Endothelial cell of umbilical vein (primary cell): ENCODE results near the gene DNMT3B.

Source experiments
- EZH2 ChIP-seq: IDR thresholded peaks from 2 replicates; pipeline ENCODE4 v1.6.1; 2012; ENCODE audit warnings: borderline replicate concordance, low read depth, mild to moderate bottlenecking, moderate library complexity, low read length, inconsistent platforms; ENCODE audit not compliant: severe bottlenecking
- FOS ChIP-seq: IDR thresholded peaks from 2 replicates; pipeline ENCODE4 v1.6.1; 2011; ENCODE audit warnings: mild to moderate bottlenecking, low read length, moderate library complexity, borderline replicate concordance; ENCODE audit not compliant: insufficient read depth
- GATA2 ChIP-seq: IDR thresholded peaks from 2 replicates; pipeline ENCODE4 v1.7.0; 2011; ENCODE audit warnings: low read depth, mild to moderate bottlenecking, moderate library complexity, mixed read lengths, low read length; ENCODE audit not compliant: insufficient read length, insufficient read depth
- JUN ChIP-seq: IDR thresholded peaks from 2 replicates; pipeline ENCODE4 v1.6.1; 2011; ENCODE audit warnings: borderline replicate concordance, low read depth; ENCODE audit not compliant: insufficient read length, insufficient read depth
- MYC ChIP-seq: IDR thresholded peaks from one replicate; pipeline ENCODE4 v1.6.1; 2011; ENCODE audit warnings: mild to moderate bottlenecking, low read depth, low read length
- POLR2A ChIP-seq: IDR thresholded peaks from 2 replicates; pipeline ENCODE4 v1.6.1; 2012; ENCODE audit warnings: low read depth, mild to moderate bottlenecking, control low read depth, low read length
- POLR2AphosphoS5 ChIP-seq: IDR thresholded peaks from 2 replicates; pipeline ENCODE4 v1.6.1; 2012; ENCODE audit warnings: low read depth, mild to moderate bottlenecking, control low read depth, low read length, moderate library complexity; ENCODE audit not compliant: insufficient read depth
- TF ChIP-seq, protein P1 (sequence below), 2 donors: IDR thresholded peaks; 1 replicate in 1 of 2; 2 replicates in 1 of 2; pipeline ENCODE4 v1.5.1; 2011; ENCODE audit warnings: low read length in 2 of 2, mild to moderate bottlenecking in 2 of 2, moderate library complexity in 2 of 2, control low read depth in 1 of 2, inconsistent platforms in 1 of 2, low read depth in 1 of 2; ENCODE audit not compliant: insufficient read depth in 1 of 2; ENCODE audit errors: extremely low read depth in 1 of 2
- TF ChIP-seq, protein P2 (sequence below): IDR thresholded peaks from 2 replicates; pipeline ENCODE4 v1.6.1; 2011; ENCODE audit not compliant: insufficient read depth, insufficient read length

- TF ChIP-seq POLR2A (no peak), POLR2AphosphoS5 (no peak), MYC (no peak), EZH2 (no peak), FOS (no peak), JUN (no peak), GATA2 (no peak)
- TF ChIP-seq, protein P1, sequence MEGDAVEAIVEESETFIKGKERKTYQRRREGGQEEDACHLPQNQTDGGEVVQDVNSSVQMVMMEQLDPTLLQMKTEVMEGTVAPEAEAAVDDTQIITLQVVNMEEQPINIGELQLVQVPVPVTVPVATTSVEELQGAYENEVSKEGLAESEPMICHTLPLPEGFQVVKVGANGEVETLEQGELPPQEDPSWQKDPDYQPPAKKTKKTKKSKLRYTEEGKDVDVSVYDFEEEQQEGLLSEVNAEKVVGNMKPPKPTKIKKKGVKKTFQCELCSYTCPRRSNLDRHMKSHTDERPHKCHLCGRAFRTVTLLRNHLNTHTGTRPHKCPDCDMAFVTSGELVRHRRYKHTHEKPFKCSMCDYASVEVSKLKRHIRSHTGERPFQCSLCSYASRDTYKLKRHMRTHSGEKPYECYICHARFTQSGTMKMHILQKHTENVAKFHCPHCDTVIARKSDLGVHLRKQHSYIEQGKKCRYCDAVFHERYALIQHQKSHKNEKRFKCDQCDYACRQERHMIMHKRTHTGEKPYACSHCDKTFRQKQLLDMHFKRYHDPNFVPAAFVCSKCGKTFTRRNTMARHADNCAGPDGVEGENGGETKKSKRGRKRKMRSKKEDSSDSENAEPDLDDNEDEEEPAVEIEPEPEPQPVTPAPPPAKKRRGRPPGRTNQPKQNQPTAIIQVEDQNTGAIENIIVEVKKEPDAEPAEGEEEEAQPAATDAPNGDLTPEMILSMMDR (IDR thresholded peaks at IDR 0.05; ENCODE audit: extremely low read depth in 1 of 2, insufficient read depth in 1 of 2, low read depth in 1 of 2, low read length in 2 of 2), result no peak
- TF ChIP-seq, protein P2, sequence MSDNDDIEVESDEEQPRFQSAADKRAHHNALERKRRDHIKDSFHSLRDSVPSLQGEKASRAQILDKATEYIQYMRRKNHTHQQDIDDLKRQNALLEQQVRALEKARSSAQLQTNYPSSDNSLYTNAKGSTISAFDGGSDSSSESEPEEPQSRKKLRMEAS, result no peak
Measured at GRCh38 chr20:32849577-32849976, 87.4 kb downstream of the DNMT3B start.
